ENCODE measurements around the gene SPC24. TPM values are rescaled to one million over a fixed set of nuclear protein-coding genes. Genes with fewer than 3 reads are reported as not detected.

Gene SPC24
- total and polyA plus RNA-seq, 9 of the 15 experiments (the other 6 are each of a cell fraction or from before 2014, with no cell fraction given) = 18.2 to 154 (median 60.9) TPM

Small RNAs within 50 kb of the gene (microRNA-seq; reads per million reads assigned to microRNA genes)
- gene MIR6886 (ENCODE audit: borderline microRNAs expressed) = 5.6 reads per million, percentile 49 among the genes with 10 or more reads in this experiment

Other genes with a start within 250 kb of the SPC24 start
Only the 7 nearest of the 14 such genes appear.
- 84.9 and 95.7 TPM in 2 replicates for gene LDLR, start 66.3 kb downstream of the SPC24 start, total RNA-seq (2014; rRNA removed)
- 47.0 and 56.0 TPM in 2 replicates for gene LDLR, start 66.3 kb downstream of the SPC24 start, total RNA-seq (2014; rRNA removed; fragmentation: Illumina TruSeq; extraction: Trizol)
- gene LDLR, start 66.3 kb downstream of the SPC24 start, total RNA-seq (2015; rRNA removed; fragmentation: Illumina TruSeq; extraction: Trizol) = 76.0 and 82.3 TPM in 2 replicates
- gene LDLR, start 66.3 kb downstream of the SPC24 start, total RNA-seq (2021) = 114 and 121 TPM in 2 replicates
- 75.7 and 124 TPM in 2 replicates for gene LDLR, start 66.3 kb downstream of the SPC24 start, polyA plus RNA-seq (2011; rRNA removed)
- gene LDLR, start 66.3 kb downstream of the SPC24 start, polyA plus RNA-seq (2014; fragmentation: Illumina TruSeq; extraction: Trizol) = 56.3 and 63.5 TPM in 2 replicates
- gene LDLR, start 66.3 kb downstream of the SPC24 start, polyA plus RNA-seq (2014; fragmentation: Nextera tagmentation; extraction: Ambion mirVana) = 10 to 100 TPM; 19.9 to 28.4 TPM
- gene LDLR, start 66.3 kb downstream of the SPC24 start, polyA plus RNA-seq (2014; rRNA removed) = 44.5 and 59.5 TPM in 2 replicates
- 32.2 and 41.2 TPM in 2 replicates for gene KANK2, start 41.8 kb upstream of the SPC24 start, total RNA-seq (2014; rRNA removed)
- gene KANK2, start 41.8 kb upstream of the SPC24 start, total RNA-seq (2014; rRNA removed; fragmentation: Illumina TruSeq; extraction: Trizol) = 12.7 and 13.9 TPM in 2 replicates
- 19.8 and 21.3 TPM in 2 replicates for gene KANK2, start 41.8 kb upstream of the SPC24 start, total RNA-seq (2015; rRNA removed; fragmentation: Illumina TruSeq; extraction: Trizol)
- 36.0 and 37.5 TPM in 2 replicates for gene KANK2, start 41.8 kb upstream of the SPC24 start, total RNA-seq (2021)
- gene KANK2, start 41.8 kb upstream of the SPC24 start, polyA plus RNA-seq (2011; rRNA removed) = 10.8 and 13.5 TPM in 2 replicates
- gene KANK2, start 41.8 kb upstream of the SPC24 start, polyA plus RNA-seq (2014; fragmentation: Illumina TruSeq; extraction: Trizol) = 47.7 and 47.8 TPM in 2 replicates
- gene KANK2, start 41.8 kb upstream of the SPC24 start, polyA plus RNA-seq (2014; fragmentation: Nextera tagmentation; extraction: Ambion mirVana) = 1 to 10 TPM; 4.4 to 5.6 TPM
- gene KANK2, start 41.8 kb upstream of the SPC24 start, polyA plus RNA-seq (2014; rRNA removed) = 17.4 and 24.6 TPM in 2 replicates
- not detected in 2 replicates for gene ANGPTL8, start 83.8 kb upstream of the SPC24 start, total RNA-seq (2014; rRNA removed)
- gene ANGPTL8, start 83.8 kb upstream of the SPC24 start, total RNA-seq (2014; rRNA removed; fragmentation: Illumina TruSeq; extraction: Trizol) = not detected in 2 replicates
- not detected in 2 replicates for gene ANGPTL8, start 83.8 kb upstream of the SPC24 start, total RNA-seq (2015; rRNA removed; fragmentation: Illumina TruSeq; extraction: Trizol)
- gene ANGPTL8, start 83.8 kb upstream of the SPC24 start, total RNA-seq (2021) = not detected in 2 replicates
- gene ANGPTL8, start 83.8 kb upstream of the SPC24 start, polyA plus RNA-seq (2011; rRNA removed) = not detected in 2 replicates
- gene ANGPTL8, start 83.8 kb upstream of the SPC24 start, polyA plus RNA-seq (2014; fragmentation: Illumina TruSeq; extraction: Trizol) = not detected in 2 replicates
- gene ANGPTL8, start 83.8 kb upstream of the SPC24 start, polyA plus RNA-seq (2014; fragmentation: Nextera tagmentation; extraction: Ambion mirVana) = not detected
- gene ANGPTL8, start 83.8 kb upstream of the SPC24 start, polyA plus RNA-seq (2014; rRNA removed) = not detected in 2 replicates
- gene DOCK6, start 106.7 kb upstream of the SPC24 start, total RNA-seq (2014; rRNA removed) = 3.8 and 5.7 TPM in 2 replicates
- 2.0 and 2.4 TPM in 2 replicates for gene DOCK6, start 106.7 kb upstream of the SPC24 start, total RNA-seq (2014; rRNA removed; fragmentation: Illumina TruSeq; extraction: Trizol)
- gene DOCK6, start 106.7 kb upstream of the SPC24 start, total RNA-seq (2015; rRNA removed; fragmentation: Illumina TruSeq; extraction: Trizol) = 1.9 and 2.3 TPM in 2 replicates
- gene DOCK6, start 106.7 kb upstream of the SPC24 start, total RNA-seq (2021) = 19.3 and 20.2 TPM in 2 replicates
- 7.0 and 14.5 TPM in 2 replicates for gene DOCK6, start 106.7 kb upstream of the SPC24 start, polyA plus RNA-seq (2011; rRNA removed)
- 4.4 and 7.3 TPM in 2 replicates for gene DOCK6, start 106.7 kb upstream of the SPC24 start, polyA plus RNA-seq (2014; fragmentation: Illumina TruSeq; extraction: Trizol)
- gene DOCK6, start 106.7 kb upstream of the SPC24 start, polyA plus RNA-seq (2014; fragmentation: Nextera tagmentation; extraction: Ambion mirVana) = under 1 TPM; 0.35 to 0.46 TPM
- 10.0 and 11.8 TPM in 2 replicates for gene DOCK6, start 106.7 kb upstream of the SPC24 start, polyA plus RNA-seq (2014; rRNA removed)
- gene TSPAN16, start 140.4 kb upstream of the SPC24 start, total RNA-seq (2014; rRNA removed) = not detected in 2 replicates
- gene TSPAN16, start 140.4 kb upstream of the SPC24 start, total RNA-seq (2014; rRNA removed; fragmentation: Illumina TruSeq; extraction: Trizol) = not detected in 2 replicates
- not detected in 2 replicates for gene TSPAN16, start 140.4 kb upstream of the SPC24 start, total RNA-seq (2015; rRNA removed; fragmentation: Illumina TruSeq; extraction: Trizol)
- not detected in 2 replicates for gene TSPAN16, start 140.4 kb upstream of the SPC24 start, total RNA-seq (2021)
- not detected in 2 replicates for gene TSPAN16, start 140.4 kb upstream of the SPC24 start, polyA plus RNA-seq (2011; rRNA removed)
- not detected in 2 replicates for gene TSPAN16, start 140.4 kb upstream of the SPC24 start, polyA plus RNA-seq (2014; fragmentation: Illumina TruSeq; extraction: Trizol)
- not detected for gene TSPAN16, start 140.4 kb upstream of the SPC24 start, polyA plus RNA-seq (2014; fragmentation: Nextera tagmentation; extraction: Ambion mirVana)
- gene TSPAN16, start 140.4 kb upstream of the SPC24 start, polyA plus RNA-seq (2014; rRNA removed) = not detected in 2 replicates
- 1.2 and 1.6 TPM in 2 replicates for gene RAB3D, start 183.9 kb upstream of the SPC24 start, total RNA-seq (2014; rRNA removed)
- 1.3 and 1.4 TPM in 2 replicates for gene RAB3D, start 183.9 kb upstream of the SPC24 start, total RNA-seq (2014; rRNA removed; fragmentation: Illumina TruSeq; extraction: Trizol)
- gene RAB3D, start 183.9 kb upstream of the SPC24 start, total RNA-seq (2015; rRNA removed; fragmentation: Illumina TruSeq; extraction: Trizol) = 1.8 and 1.9 TPM in 2 replicates
- 3.3 and 4.5 TPM in 2 replicates for gene RAB3D, start 183.9 kb upstream of the SPC24 start, total RNA-seq (2021)
- 3.0 and 3.8 TPM in 2 replicates for gene RAB3D, start 183.9 kb upstream of the SPC24 start, polyA plus RNA-seq (2011; rRNA removed)
- gene RAB3D, start 183.9 kb upstream of the SPC24 start, polyA plus RNA-seq (2014; fragmentation: Illumina TruSeq; extraction: Trizol) = 0.89 and 1.4 TPM in 2 replicates
- gene RAB3D, start 183.9 kb upstream of the SPC24 start, polyA plus RNA-seq (2014; fragmentation: Nextera tagmentation; extraction: Ambion mirVana) = 1 to 10 TPM in 1 of 2 experiments, under 1 TPM in 1; 0.34 to 1.1 TPM
- gene RAB3D, start 183.9 kb upstream of the SPC24 start, polyA plus RNA-seq (2014; rRNA removed) = 1.5 and 1.9 TPM in 2 replicates
- 63.3 and 68.9 TPM in 2 replicates for gene TMEM205, start 190.5 kb upstream of the SPC24 start, total RNA-seq (2014; rRNA removed)
- gene TMEM205, start 190.5 kb upstream of the SPC24 start, total RNA-seq (2014; rRNA removed; fragmentation: Illumina TruSeq; extraction: Trizol) = 21.2 and 26.1 TPM in 2 replicates
- 32.0 and 33.7 TPM in 2 replicates for gene TMEM205, start 190.5 kb upstream of the SPC24 start, total RNA-seq (2015; rRNA removed; fragmentation: Illumina TruSeq; extraction: Trizol)
- 44.1 and 45.6 TPM in 2 replicates for gene TMEM205, start 190.5 kb upstream of the SPC24 start, total RNA-seq (2021)
- 57.7 and 68.8 TPM in 2 replicates for gene TMEM205, start 190.5 kb upstream of the SPC24 start, polyA plus RNA-seq (2011; rRNA removed)
- gene TMEM205, start 190.5 kb upstream of the SPC24 start, polyA plus RNA-seq (2014; fragmentation: Illumina TruSeq; extraction: Trizol) = 72.6 and 73.2 TPM in 2 replicates
- 10 to 100 TPM; 21.3 to 27.3 TPM for gene TMEM205, start 190.5 kb upstream of the SPC24 start, polyA plus RNA-seq (2014; fragmentation: Nextera tagmentation; extraction: Ambion mirVana)
- gene TMEM205, start 190.5 kb upstream of the SPC24 start, polyA plus RNA-seq (2014; rRNA removed) = 81.5 and 83.8 TPM in 2 replicates